ENCODE measurements around the gene CBY1.

DNA sequence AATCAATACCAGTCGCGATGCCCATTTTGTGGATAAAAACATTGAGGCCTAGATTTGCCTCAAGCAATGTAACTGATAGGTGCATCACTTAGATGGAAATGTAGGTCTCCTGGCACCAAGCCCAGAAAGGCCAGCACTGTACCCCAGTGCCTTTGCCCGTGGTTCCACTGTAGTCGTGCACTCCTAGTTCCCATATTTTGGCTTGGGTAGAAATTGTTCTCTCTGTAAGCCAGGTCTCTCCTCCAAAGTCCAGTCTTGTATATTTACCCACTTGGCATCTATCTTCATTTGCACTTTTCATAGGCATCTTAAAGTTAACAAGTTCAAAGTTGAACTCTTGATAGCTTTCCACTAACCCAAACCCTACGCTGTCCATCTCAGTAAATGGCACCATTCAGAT, 44.9 kb upstream of the CBY1 start:
- TF ChIP-seq, protein P1, sequence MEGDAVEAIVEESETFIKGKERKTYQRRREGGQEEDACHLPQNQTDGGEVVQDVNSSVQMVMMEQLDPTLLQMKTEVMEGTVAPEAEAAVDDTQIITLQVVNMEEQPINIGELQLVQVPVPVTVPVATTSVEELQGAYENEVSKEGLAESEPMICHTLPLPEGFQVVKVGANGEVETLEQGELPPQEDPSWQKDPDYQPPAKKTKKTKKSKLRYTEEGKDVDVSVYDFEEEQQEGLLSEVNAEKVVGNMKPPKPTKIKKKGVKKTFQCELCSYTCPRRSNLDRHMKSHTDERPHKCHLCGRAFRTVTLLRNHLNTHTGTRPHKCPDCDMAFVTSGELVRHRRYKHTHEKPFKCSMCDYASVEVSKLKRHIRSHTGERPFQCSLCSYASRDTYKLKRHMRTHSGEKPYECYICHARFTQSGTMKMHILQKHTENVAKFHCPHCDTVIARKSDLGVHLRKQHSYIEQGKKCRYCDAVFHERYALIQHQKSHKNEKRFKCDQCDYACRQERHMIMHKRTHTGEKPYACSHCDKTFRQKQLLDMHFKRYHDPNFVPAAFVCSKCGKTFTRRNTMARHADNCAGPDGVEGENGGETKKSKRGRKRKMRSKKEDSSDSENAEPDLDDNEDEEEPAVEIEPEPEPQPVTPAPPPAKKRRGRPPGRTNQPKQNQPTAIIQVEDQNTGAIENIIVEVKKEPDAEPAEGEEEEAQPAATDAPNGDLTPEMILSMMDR (IDR thresholded peaks at IDR 0.05; ENCODE audit: low read length), result no peak
- TF ChIP-seq EZH2 (optimal IDR thresholded peaks at IDR 0.05; ENCODE audit: low read depth, low read length), result no peak

All from MM.1S (cell line).